Panc1 (cell line): ENCODE data around the gene AFF3. TPM values are rescaled to one million over a fixed set of nuclear protein-coding genes. Genes with fewer than 3 reads are reported as not detected.

Source experiments
- ATAC-seq: fragments of 200-7000 bp; cut with Tn5 transposase; 2 replicates; pipeline ENCODE4 v1.9.1; 2020; ENCODE audit warnings: mild to moderate bottlenecking, moderate library complexity
- BruUV-seq: library from RNA; stranded (reverse); fragments of 400-500 nt; replicated peaks from 2 replicates; lab custom pipeline; 2021; lab: Mats Ljungman, UMichigan
- CTCF ChIA-PET: fragments of 300-600 bp; sonication (Branson Sonifier 250); formaldehyde crosslinking; loops from one replicate; lab custom pipeline; 2022; ENCODE audit warnings: antibody characterized with exemption; lab: Charles Lee
- POLR2A ChIA-PET: fragments of 300-600 bp; sonication (Branson Sonifier 250); formaldehyde crosslinking; loops from one replicate; lab custom pipeline; 2022; ENCODE audit warnings: antibody characterized with exemption; lab: Charles Lee
- DNase-seq: peaks from one replicate; pipeline ENCODE4 v3.0.0-alpha.2; 2010; ENCODE audit warnings: low read depth, low spot score
- H3K27ac ChIP-seq: 2 replicates; pipeline ENCODE4 v1.5.1; 2011; ENCODE audit warnings: mild to moderate bottlenecking, low read length, inconsistent platforms
- H3K27me3 ChIP-seq: fragments of 200-500 bp; sonication (Bioruptor generic); 2 replicates; pipeline ENCODE4 v1.6.0; 2014; ENCODE audit warnings: low read length, inconsistent platforms; ENCODE audit not compliant: control insufficient read depth, insufficient read depth
- H3K36me3 ChIP-seq: fragments of 200-500 bp; sonication (Bioruptor generic); 2 replicates; pipeline ENCODE4 v1.5.1; 2014; ENCODE audit warnings: inconsistent platforms, mild to moderate bottlenecking, low read length, moderate library complexity; ENCODE audit not compliant: control insufficient read depth, insufficient read depth
- H3K4me1 ChIP-seq: 2 replicates; pipeline ENCODE4 v1.5.1; 2011; ENCODE audit warnings: inconsistent platforms, mild to moderate bottlenecking, low read length, moderate library complexity; ENCODE audit not compliant: control insufficient read depth, insufficient read depth
- H3K4me3 ChIP-seq, 2 experiments: 2 replicates each; pipeline ENCODE4 v1.5.1; 2011 to 2012; ENCODE audit warnings: low read depth in 2 of 2, low read length in 2 of 2, mild to moderate bottlenecking in 2 of 2, inconsistent platforms in 1 of 2, moderate library complexity in 1 of 2
- H3K9me3 ChIP-seq: fragments of 200-500 bp; sonication (Bioruptor generic); 2 replicates; pipeline ENCODE4 v1.5.1; 2014; ENCODE audit warnings: low read depth, mild to moderate bottlenecking, inconsistent platforms, low read length, moderate library complexity; ENCODE audit not compliant: control insufficient read depth, insufficient read depth
- CTCF ChIP-seq: fragments of 450-650 bp; IDR thresholded peaks from 2 replicates; pipeline ENCODE4 v1.5.1; 2017; ENCODE audit warnings: mild to moderate bottlenecking
- POLR2AphosphoS5 ChIP-seq: IDR thresholded peaks from 2 replicates; pipeline ENCODE4 v1.6.1; 2012; ENCODE audit warnings: mild to moderate bottlenecking, low read depth, low read length, moderate library complexity
- REST ChIP-seq, 2 experiments: IDR thresholded peaks; 2 replicates each; pipeline ENCODE4 v1.6.1; 2011 to 2012; ENCODE audit warnings: low read depth in 2 of 2, control low read depth in 1 of 2, low read length in 1 of 2, mild to moderate bottlenecking in 1 of 2, moderate library complexity in 1 of 2; ENCODE audit not compliant: insufficient read depth in 1 of 2
- SIN3A ChIP-seq: IDR thresholded peaks from 2 replicates; pipeline ENCODE4 v1.6.1; 2012; ENCODE audit warnings: low read depth, mild to moderate bottlenecking, low read length, moderate library complexity, borderline replicate concordance; ENCODE audit not compliant: insufficient read depth
- TCF7L2 ChIP-seq: IDR thresholded peaks from 2 replicates; pipeline ENCODE4 v1.6.1; 2011; ENCODE audit warnings: mild to moderate bottlenecking, low read depth, low read length, inconsistent platforms
- in situ Hi-C: cut with HindIII; loops from 2 replicates; pipeline ENCODE4 v1.10.0; 2016; ENCODE audit warnings: low sequenced_read_pairs, low pct_unique_long_range_greater_than_20kb
- intact Hi-C: fragments of 100-400 bp; cut with micrococcal nuclease; formaldehyde crosslinking; loops from one replicate; pipeline ENCODE4 v1.10.0; 2022; ENCODE audit not compliant: unreplicated experiment
- total RNA-seq: library from RNA; stranded (reverse); gene quantifications from one replicate; pipeline ENCODE4 v1.2.1, GENCODE V29; 2021; ENCODE audit not compliant: unreplicated experiment

Gene AFF3
- total RNA-seq, 1 experiment from 2014 or later = 2.2 TPM

- H3K36me3 ChIP-seq = no peaks in the 10 kb centered on the region
- no peaks in the 10 kb centered on the region for H3K4me1 ChIP-seq
- POLR2A ChIA-PET = no interaction called here
- no peak for DNase-seq
- no TSS peak for BruUV-seq
- H3K27me3 ChIP-seq = no peaks in the 10 kb centered on the region
- in situ Hi-C loops (no loop called here), intact Hi-C loops (no loop called here)
- no peak overlapping the region for H3K27ac ChIP-seq
- H3K4me3 ChIP-seq = no peak overlapping the region
- ATAC-seq = no peak
- CTCF ChIA-PET = no interaction called here
- TF ChIP-seq TCF7L2 (no peak), POLR2AphosphoS5 (no peak), SIN3A (no peak), REST (IDR thresholded peaks at IDR 0.05; ENCODE audit: insufficient read depth in 1 of 2, low read depth in 2 of 2, low read length in 1 of 2) (no peak), CTCF (no peak)
- H3K9me3 ChIP-seq = no peaks in the 10 kb centered on the region
Observed at GRCh38 chr2:99691926-99692325, 450.5 kb downstream of the AFF3 start.

GRCh38 chr2:99689145-99689742 lies 453.1 kb downstream of the AFF3 start:
- DNase-seq (no peak), ATAC-seq (no peak)
- no peak overlapping the region for H3K4me3 ChIP-seq
- no TSS peak for BruUV-seq
- H3K36me3 ChIP-seq = no peaks in the 10 kb centered on the region
- in situ Hi-C loops (no loop called here), intact Hi-C loops (no loop called here)
- no peaks in the 10 kb centered on the region for H3K4me1 ChIP-seq
- ChIA-PET CTCF (interaction anchor here (0.7 kb wide), 1 partner anchor 1041 kb away, joined by 11 read pairs; no protein-coding TSS in a partner anchor), POLR2A (no interaction called here)
- H3K9me3 ChIP-seq = no peaks in the 10 kb centered on the region
- no peak overlapping the region for H3K27ac ChIP-seq
- no peak for TF ChIP-seq CTCF
- no peak for TF ChIP-seq REST (IDR thresholded peaks at IDR 0.05; ENCODE audit: insufficient read depth in 1 of 2, low read depth in 2 of 2, low read length in 1 of 2)
- TF ChIP-seq SIN3A = no peak
- no peaks in the 10 kb centered on the region for H3K27me3 ChIP-seq
